ENCODE data around the gene SLC35D3.
"Not testable (repeated sequence)": the region's sequence is repeated elsewhere in the genome, so short reads cannot be mapped to it uniquely, and the experiment has no call there.

The SLC35D3 gene

GRCh38 chr6:136921381-136921935 is 643 bp upstream of the SLC35D3 start:
- no peak overlapping the region for H3K4me3 ChIP-seq (ENCODE audit: low read length)
- no peak for DNase-seq (ENCODE audit: low read depth, low spot score)

GRCh38 chr6:136922685-136923006 is 545 bp downstream of the SLC35D3 start:
- DNase-seq (ENCODE audit: low read depth, low spot score), result no peak
- H3K4me3 ChIP-seq (ENCODE audit: low read length), result no peak overlapping the region

- no peak for DNase-seq (ENCODE audit: low read depth, low spot score)
- no peak overlapping the region for H3K4me3 ChIP-seq (ENCODE audit: low read length)
Measured at GRCh38 chr6:136923116-136923953, 1.2 kb downstream of the SLC35D3 start.

DNA sequence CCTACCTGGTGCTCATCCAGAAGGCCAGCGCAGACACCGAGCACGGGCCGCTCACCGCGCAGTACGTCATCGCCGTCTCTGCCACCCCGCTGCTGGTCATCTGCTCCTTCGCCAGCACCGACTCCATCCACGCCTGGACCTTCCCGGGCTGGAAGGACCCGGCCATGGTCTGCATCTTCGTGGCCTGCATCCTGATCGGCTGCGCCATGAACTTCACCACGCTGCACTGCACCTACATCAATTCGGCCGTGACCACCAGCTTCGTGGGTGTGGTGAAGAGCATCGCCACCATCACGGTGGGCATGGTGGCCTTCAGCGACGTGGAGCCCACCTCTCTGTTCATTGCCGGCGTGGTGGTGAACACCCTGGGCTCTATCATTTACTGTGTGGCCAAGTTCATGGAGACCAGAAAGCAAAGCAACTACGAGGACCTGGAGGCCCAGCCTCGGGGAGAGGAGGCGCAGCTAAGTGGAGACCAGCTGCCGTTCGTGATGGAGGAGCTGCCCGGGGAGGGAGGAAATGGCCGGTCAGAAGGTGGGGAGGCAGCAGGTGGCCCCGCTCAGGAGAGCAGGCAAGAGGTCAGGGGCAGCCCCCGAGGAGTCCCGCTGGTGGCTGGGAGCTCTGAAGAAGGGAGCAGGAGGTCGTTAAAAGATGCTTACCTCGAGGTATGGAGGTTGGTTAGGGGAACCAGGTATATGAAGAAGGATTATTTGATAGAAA is 2.0 kb downstream of the SLC35D3 start:
- DNase-seq (ENCODE audit: low read depth, low spot score), result no peak
- no peak overlapping the region for H3K4me3 ChIP-seq (ENCODE audit: low read length)

DNA sequence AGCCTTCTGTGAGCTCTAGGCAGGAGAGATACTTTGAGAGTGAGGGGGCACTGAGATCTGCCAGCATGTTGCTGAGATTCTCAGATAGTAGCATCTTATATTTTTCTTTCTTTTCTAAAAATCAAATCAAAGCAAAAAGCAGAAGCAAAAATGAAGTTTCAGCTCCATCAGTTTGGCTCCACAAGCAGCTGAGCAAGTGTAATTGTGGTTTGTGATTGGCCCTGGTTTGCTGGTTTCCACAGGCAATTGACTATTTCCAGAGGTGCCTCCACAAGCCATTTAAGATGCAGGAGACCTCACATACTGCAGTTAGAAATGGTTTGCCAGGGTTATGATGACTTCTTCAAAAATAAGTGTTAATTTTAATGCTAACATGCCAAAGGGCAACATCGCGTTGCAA is 4.3 kb downstream of the SLC35D3 start:
- H3K4me3 ChIP-seq (ENCODE audit: low read length), result no peak overlapping the region
- DNase-seq (ENCODE audit: low read depth, low spot score), result no peak

DNA sequence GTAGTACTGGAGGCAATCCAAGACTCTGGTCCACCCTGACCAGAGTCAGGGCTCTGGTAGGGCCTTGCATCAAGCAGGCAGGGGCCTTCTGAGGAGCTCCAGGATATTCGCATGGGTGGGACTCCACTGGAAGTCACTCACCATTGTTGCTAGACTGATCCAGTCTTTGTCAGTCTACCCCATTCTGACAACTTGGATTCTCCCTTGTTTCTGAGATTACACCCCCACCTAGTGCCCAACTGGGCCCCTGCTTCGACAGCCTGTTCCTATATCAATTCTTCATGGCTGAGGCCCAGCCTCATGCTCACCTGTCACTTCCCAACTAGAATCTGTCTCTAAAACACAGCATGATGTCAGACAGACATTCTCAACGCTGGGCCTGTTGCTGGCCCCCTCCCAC is 5.2 kb downstream of the SLC35D3 start:
- DNase-seq (ENCODE audit: low read depth, low spot score), result no peak
- H3K4me3 ChIP-seq (ENCODE audit: low read length), result no peak overlapping the region

GRCh38 chr6:136930528-136930927 is 8.4 kb downstream of the SLC35D3 start:
- DNase-seq (ENCODE audit: low read depth, low spot score), result no peak

DNA sequence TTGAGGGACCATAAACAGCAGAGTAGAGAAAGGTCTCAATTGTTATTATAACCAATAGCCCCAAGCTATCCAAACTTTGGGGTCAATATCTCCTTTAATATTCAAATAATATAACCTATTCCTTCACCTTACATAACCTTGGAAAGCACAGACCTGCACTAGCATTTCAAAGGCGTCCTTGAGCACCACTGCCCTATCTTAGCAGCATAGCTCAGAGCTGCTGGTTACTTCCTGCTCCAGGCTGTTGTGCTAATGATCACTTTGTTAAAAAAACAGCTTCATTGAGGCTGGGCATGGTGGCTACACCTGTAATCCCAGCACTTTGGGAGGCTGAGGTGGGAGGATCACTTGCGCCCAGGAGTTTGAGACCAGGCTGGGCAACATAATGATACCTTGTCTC is 10.5 kb downstream of the SLC35D3 start:
- no peak overlapping the region for H3K4me3 ChIP-seq (ENCODE audit: low read length)
- no peak for DNase-seq (ENCODE audit: low read depth, low spot score)

More at GRCh38 chr6:136930528-136930927, 8.4 kb downstream of the SLC35D3 start:
- no peak overlapping the region for H3K4me3 ChIP-seq (ENCODE audit: low read length)

GRCh38 chr6:136945072-136945471 is 23.0 kb downstream of the SLC35D3 start:
- DNase-seq (ENCODE audit: low read depth, low spot score), result no peak

GRCh38 chr6:136945711-136946121 is 23.6 kb downstream of the SLC35D3 start:
- no peak overlapping the region for H3K4me3 ChIP-seq (ENCODE audit: low read length)

More at GRCh38 chr6:136945072-136945471, 23.0 kb downstream of the SLC35D3 start:
- H3K4me3 ChIP-seq (ENCODE audit: low read length), result no peak overlapping the region

DNA sequence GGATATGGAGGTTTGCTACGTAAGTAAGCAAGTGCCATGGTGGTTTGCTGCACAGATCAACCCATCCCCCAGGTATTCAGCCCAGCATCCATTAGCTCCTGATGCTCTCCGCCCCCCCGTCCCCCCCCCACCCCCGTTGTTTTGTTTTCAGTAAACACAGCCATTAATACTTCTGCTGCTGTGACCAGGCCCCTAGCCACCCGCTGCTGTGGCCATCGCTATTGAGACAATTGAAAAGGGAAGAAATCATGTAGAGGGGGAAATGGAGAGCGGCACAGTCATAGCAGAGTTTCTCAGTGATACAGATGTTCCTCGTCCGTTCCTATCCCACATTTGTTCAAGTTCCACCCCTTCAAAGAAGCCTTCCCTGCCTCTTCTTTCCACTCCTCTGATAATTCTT is 24.9 kb downstream of the SLC35D3 start:
- no peak for DNase-seq (ENCODE audit: low read depth, low spot score)
- H3K4me3 ChIP-seq (ENCODE audit: low read length), result no peak overlapping the region

More at GRCh38 chr6:136945711-136946121, 23.6 kb downstream of the SLC35D3 start:
- no peak for DNase-seq (ENCODE audit: low read depth, low spot score)

DNA sequence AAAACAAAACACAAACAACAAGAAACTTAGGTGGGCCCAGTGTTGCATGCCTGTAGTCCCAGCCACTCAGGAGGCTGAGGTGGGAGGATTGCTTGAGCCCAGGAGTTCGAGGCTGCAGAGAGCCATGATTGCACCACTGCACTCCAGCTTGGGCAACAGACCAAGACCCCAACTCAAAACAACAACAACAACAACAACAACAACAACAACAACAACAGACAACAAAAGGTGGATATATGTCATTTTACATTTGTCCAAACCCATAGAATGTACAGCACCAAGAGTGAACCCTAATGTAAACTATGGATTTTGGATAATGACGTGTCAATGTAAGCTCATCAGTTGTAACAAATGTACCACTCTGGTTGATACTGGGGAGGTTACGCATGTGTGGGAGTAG is 27.9 kb downstream of the SLC35D3 start:
- DNase-seq (ENCODE audit: low read depth, low spot score); H3K4me3 ChIP-seq (ENCODE audit: low read length): not testable (repeated sequence)

- H3K4me3 ChIP-seq (ENCODE audit: low read length), result no peak overlapping the region
- DNase-seq (ENCODE audit: low read depth, low spot score), result no peak
Measured at GRCh38 chr6:136950436-136951126, 28.5 kb downstream of the SLC35D3 start.

GRCh38 chr6:136952714-136953260 is 30.7 kb downstream of the SLC35D3 start:
- H3K4me3 ChIP-seq (ENCODE audit: low read length), result no peak overlapping the region
- no peak for DNase-seq (ENCODE audit: low read depth, low spot score)

GRCh38 chr6:136955123-136955522 is 33.0 kb downstream of the SLC35D3 start:
- DNase-seq (ENCODE audit: low read depth, low spot score), result no peak
- no peak overlapping the region for H3K4me3 ChIP-seq (ENCODE audit: low read length)

- H3K4me3 ChIP-seq (ENCODE audit: low read length), result no peak overlapping the region
Measured at GRCh38 chr6:136956590-136957544, 34.8 kb downstream of the SLC35D3 start.

DNA sequence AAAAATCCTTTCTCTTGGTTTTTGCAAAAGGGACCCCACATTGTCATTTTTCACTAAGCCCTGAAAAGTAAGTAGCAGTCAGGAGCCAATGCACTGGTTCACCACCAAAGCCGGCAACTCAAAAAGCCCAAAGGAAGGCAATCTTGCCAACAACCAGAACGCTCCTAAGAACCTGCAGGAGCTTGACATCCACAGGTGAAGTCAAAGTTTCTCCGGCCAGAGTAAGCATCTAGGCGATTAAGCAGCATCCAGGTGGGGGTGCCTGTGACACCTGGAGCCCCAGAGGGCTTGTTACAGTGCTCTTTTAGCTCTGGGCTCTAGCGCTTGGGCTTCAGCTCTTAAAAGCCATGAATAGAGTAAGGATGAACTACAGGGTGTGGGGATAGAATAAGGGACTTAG is 36.1 kb downstream of the SLC35D3 start:
- H3K4me3 ChIP-seq (ENCODE audit: low read length), result no peak overlapping the region

More at GRCh38 chr6:136956590-136957544, 34.8 kb downstream of the SLC35D3 start:
- no peak for DNase-seq (ENCODE audit: low read depth, low spot score)

GRCh38 chr6:136959471-136959891 is 37.4 kb downstream of the SLC35D3 start:
- no peak for DNase-seq (ENCODE audit: low read depth, low spot score)
- H3K4me3 ChIP-seq (ENCODE audit: low read length), result no peak overlapping the region

More for the DNA sequence above, 36.1 kb downstream of the SLC35D3 start:
- no peak for DNase-seq (ENCODE audit: low read depth, low spot score)
